Trophoblast cell (in vitro differentiated cells and primary cell): ENCODE results near the gene CDC37L1.

Experiments used
- DNase-seq, 2 donors: peaks; one replicate each; pipeline ENCODE4 v3.0.0-alpha.2; 2016
- H2AFZ ChIP-seq: 2 replicates; pipeline ENCODE4 v1.6.1; 2013; ENCODE audit warnings: low read length, moderate library complexity, mild to moderate bottlenecking; ENCODE audit not compliant: insufficient read depth, poor library complexity
- H2AK5ac ChIP-seq: 2 replicates; pipeline ENCODE4 v1.6.1; 2013; ENCODE audit warnings: mild to moderate bottlenecking, low read length
- H2BK120ac ChIP-seq: 2 replicates; pipeline ENCODE4 v1.6.1; 2013; ENCODE audit warnings: low read length, mild to moderate bottlenecking, moderate library complexity; ENCODE audit not compliant: insufficient read depth, poor library complexity
- H2BK12ac ChIP-seq: 2 replicates; pipeline ENCODE4 v1.6.1; 2013; ENCODE audit warnings: mild to moderate bottlenecking, low read length, moderate library complexity
- H2BK5ac ChIP-seq: 2 replicates; pipeline ENCODE4 v1.6.1; 2013; ENCODE audit warnings: low read length, low read depth, moderate library complexity, mild to moderate bottlenecking; ENCODE audit not compliant: poor library complexity
- H3K14ac ChIP-seq: 2 replicates; pipeline ENCODE4 v1.6.1; 2013; ENCODE audit warnings: mild to moderate bottlenecking, low read length
- H3K18ac ChIP-seq: 2 replicates; pipeline ENCODE4 v1.6.1; 2013; ENCODE audit warnings: mild to moderate bottlenecking, low read length
- H3K23ac ChIP-seq: 2 replicates; pipeline ENCODE4 v1.6.1; 2013; ENCODE audit warnings: low read length
- H3K27ac ChIP-seq: 2 replicates; pipeline ENCODE4 v1.5.1; 2013; ENCODE audit warnings: low read depth, mild to moderate bottlenecking, inconsistent platforms, low read length, moderate library complexity
- H3K27me3 ChIP-seq: 2 replicates; pipeline ENCODE4 v1.6.1; 2013; ENCODE audit warnings: inconsistent platforms, mild to moderate bottlenecking, low read length, moderate library complexity; ENCODE audit not compliant: insufficient read depth
- H3K36me3 ChIP-seq, 2 experiments: 1 replicate in 1 of 2; 2 replicates in 1 of 2; pipeline ENCODE4 v1.6.1; 2013; ENCODE audit warnings: low read length in 2 of 2, mild to moderate bottlenecking in 2 of 2, moderate library complexity in 1 of 2; ENCODE audit not compliant: insufficient read depth in 2 of 2, control insufficient read depth in 1 of 2
- H3K4ac ChIP-seq: 2 replicates; pipeline ENCODE4 v1.6.1; 2013; ENCODE audit warnings: low read depth, mild to moderate bottlenecking, low read length, moderate library complexity
- H3K4me1 ChIP-seq, 2 experiments: 1 replicate in 1 of 2; 2 replicates in 1 of 2; pipeline ENCODE4 v1.6.1; 2013; ENCODE audit warnings: low read length in 2 of 2, mild to moderate bottlenecking in 2 of 2, moderate library complexity in 1 of 2; ENCODE audit not compliant: insufficient read depth in 2 of 2, control insufficient read depth in 1 of 2
- H3K4me2 ChIP-seq: 2 replicates; pipeline ENCODE4 v1.6.1; 2013; ENCODE audit warnings: inconsistent platforms, mild to moderate bottlenecking, low read length, moderate library complexity
- H3K4me3 ChIP-seq: 2 replicates; pipeline ENCODE4 v1.5.1; 2013; ENCODE audit warnings: mild to moderate bottlenecking, low read depth, low read length, inconsistent platforms
- H3K79me1 ChIP-seq: one replicate; pipeline ENCODE4 v1.6.1; 2013; ENCODE audit warnings: low read length
- H3K79me2 ChIP-seq: 2 replicates; pipeline ENCODE4 v1.6.1; 2013; ENCODE audit warnings: low read length, mild to moderate bottlenecking; ENCODE audit not compliant: control insufficient read depth, insufficient read depth, poor library complexity
- H3K9ac ChIP-seq: 2 replicates; pipeline ENCODE4 v1.6.1; 2013; ENCODE audit warnings: mild to moderate bottlenecking, low read length
- H3K9me3 ChIP-seq: 2 replicates; pipeline ENCODE4 v1.6.1; 2013; ENCODE audit warnings: low read depth, mild to moderate bottlenecking, control low read depth, inconsistent platforms, low read length; ENCODE audit not compliant: insufficient read depth
- H4K12ac ChIP-seq: 2 replicates; pipeline ENCODE4 v1.6.1; 2013; ENCODE audit warnings: low read depth, mild to moderate bottlenecking, low read length, moderate library complexity
- H4K8ac ChIP-seq: 2 replicates; pipeline ENCODE4 v1.6.1; 2013; ENCODE audit warnings: low read depth, mild to moderate bottlenecking, low read length, moderate library complexity
- H4K91ac ChIP-seq: one replicate; pipeline ENCODE4 v1.6.1; 2013; ENCODE audit warnings: low read depth, mild to moderate bottlenecking, low read length, moderate library complexity
- whole genome bisulfite sequencing: extraction: QIAGEN DNeasy Blood & Tissue Kit; methylation state at CpG from one replicate; pipeline ENCODE4 v1.1.7; 2013; ENCODE audit warnings: missing lambda C conversion rate; ENCODE audit not compliant: insufficient read length, insufficient coverage; ENCODE audit errors: extremely low coverage; 5-methylcytosine and 5-hydroxymethylcytosine counted together

Gene CDC37L1

GRCh38 chr9:4716163-4716562 is 36.8 kb downstream of the CDC37L1 start:
- Histone ChIP-seq H3K14ac (no peak overlapping the region), H3K36me3 (peaks cover 8 to 23% of the 10 kb centered on the region in 2 experiments), H3K9me3 (no peaks in the 10 kb centered on the region), H2BK120ac (no peak overlapping the region), H4K8ac (no peak overlapping the region), H3K4me2 (no peak overlapping the region), H2BK12ac (no peak overlapping the region), H3K18ac (no peak overlapping the region), H2BK5ac (no peak overlapping the region), H3K4me1 (no peaks in the 10 kb centered on the region), H3K79me2 (no peaks in the 10 kb centered on the region), H3K9ac (no peak overlapping the region), H2AK5ac (no peak overlapping the region), H3K27me3 (no peaks in the 10 kb centered on the region), H3K4me3 (no peak overlapping the region), H3K27ac (no peak overlapping the region), H3K79me1 (no peaks in the 10 kb centered on the region), H4K12ac (no peak overlapping the region), H4K91ac (no peak overlapping the region), H2AFZ (no peak overlapping the region), H3K23ac (no peak overlapping the region), H3K4ac (no peak overlapping the region)
- DNase-seq, result no peak
- no CpG with 5 or more reads among the region's 1 CpG for WGBS

- Histone ChIP-seq H3K9me3 (no peaks in the 10 kb centered on the region), H2BK5ac (no peak overlapping the region), H2AK5ac (no peak overlapping the region), H4K91ac (no peak overlapping the region), H3K4me2 (no peak overlapping the region), H2AFZ (no peak overlapping the region), H3K79me1 (no peaks in the 10 kb centered on the region), H3K36me3 (peaks cover 13 to 34% of the 10 kb centered on the region in 2 experiments), H4K8ac (no peak overlapping the region), H3K79me2 (no peaks in the 10 kb centered on the region), H4K12ac (no peak overlapping the region), H3K4ac (no peak overlapping the region), H3K9ac (no peak overlapping the region), H3K4me3 (no peak overlapping the region), H3K4me1 (no peaks in the 10 kb centered on the region), H3K18ac (no peak overlapping the region), H3K23ac (no peak overlapping the region), H3K14ac (no peak overlapping the region), H2BK12ac (no peak overlapping the region), H3K27me3 (no peaks in the 10 kb centered on the region), H2BK120ac (no peak overlapping the region), H3K27ac (no peak overlapping the region)
- WGBS, result no CpG with 5 or more reads among the region's 4 CpGs
- DNase-seq, result no peak
These were observed 38.4 kb downstream of the CDC37L1 start for GRCh38 chr9:4717815-4718214.

GRCh38 chr9:4718911-4719310 is 39.5 kb downstream of the CDC37L1 start:
- Histone ChIP-seq H3K9ac (no peak overlapping the region), H3K27me3 (no peaks in the 10 kb centered on the region), H3K9me3 (no peaks in the 10 kb centered on the region), H3K79me1 (no peaks in the 10 kb centered on the region), H3K27ac (no peak overlapping the region), H2BK120ac (no peak overlapping the region), H2AK5ac (no peak overlapping the region), H2BK12ac (no peak overlapping the region), H3K4me2 (no peak overlapping the region), H3K4me3 (no peak overlapping the region), H3K4ac (no peak overlapping the region), H4K12ac (no peak overlapping the region), H3K79me2 (no peaks in the 10 kb centered on the region), H2AFZ (no peak overlapping the region), H3K4me1 (no peaks in the 10 kb centered on the region), H3K14ac (no peak overlapping the region), H3K36me3 (peaks cover 13 to 32% of the 10 kb centered on the region in 2 experiments), H3K18ac (no peak overlapping the region), H4K91ac (no peak overlapping the region), H4K8ac (no peak overlapping the region), H2BK5ac (no peak overlapping the region), H3K23ac (no peak overlapping the region)
- no peak for DNase-seq
- no CpG with 5 or more reads among the region's 6 CpGs for WGBS

- no peak overlapping the region for H4K8ac ChIP-seq
- no peaks in the 10 kb centered on the region for H3K4me1 ChIP-seq
- no peak overlapping the region for H2BK120ac ChIP-seq
- H3K4ac ChIP-seq, result no peak overlapping the region
- no peak overlapping the region for H3K4me2 ChIP-seq
- no peak overlapping the region for H3K14ac ChIP-seq
- no peak overlapping the region for H2AK5ac ChIP-seq
- H3K18ac ChIP-seq, result no peak overlapping the region
- H3K9me3 ChIP-seq, result no peaks in the 10 kb centered on the region
- no peak overlapping the region for H2BK5ac ChIP-seq
- H4K91ac ChIP-seq, result no peak overlapping the region
- WGBS, result no CpG with 5 or more reads among the region's 4 CpGs
- DNase-seq, result no peak
- H3K23ac ChIP-seq, result no peak overlapping the region
- no peak overlapping the region for H3K27ac ChIP-seq
- no peak overlapping the region for H2AFZ ChIP-seq
- H3K27me3 ChIP-seq, result no peaks in the 10 kb centered on the region
- H3K79me2 ChIP-seq, result no peaks in the 10 kb centered on the region
- H3K9ac ChIP-seq, result no peak overlapping the region
- H3K79me1 ChIP-seq, result no peaks in the 10 kb centered on the region
- H3K4me3 ChIP-seq, result no peak overlapping the region
- H3K36me3 ChIP-seq, result peaks cover 9 to 23% of the 10 kb centered on the region in 2 experiments
- no peak overlapping the region for H2BK12ac ChIP-seq
- no peak overlapping the region for H4K12ac ChIP-seq
These were observed 42.4 kb downstream of the CDC37L1 start for GRCh38 chr9:4721736-4722135.
